HEK293 (cell line): ENCODE measurements around the gene CS.

Experiments
- CTCF ChIA-PET: fragments of 350-600 bp; formaldehyde crosslinking; extraction: SDS; loops from one replicate; lab custom pipeline; 2021; ENCODE audit warnings: antibody characterized with exemption; lab: Yijun Ruan, JAX
- POLR2A ChIA-PET: fragments of 300-600 bp; formaldehyde crosslinking; extraction: SDS; loops from one replicate; lab custom pipeline; 2020; ENCODE audit warnings: antibody characterized with exemption, inconsistent platforms; lab: Yijun Ruan, JAX
- H3K27ac ChIP-seq: fragments of 200-500 bp; sonication (Bioruptor generic); 2 replicates; pipeline ENCODE4 v1.5.1; 2014; ENCODE audit warnings: low read depth, low read length, control low read depth, inconsistent platforms; ENCODE audit errors: extremely low read depth
- H3K36me3 ChIP-seq, 2 experiments: fragments of 200-500 bp in 1 of 2; sonication (Bioruptor generic) in 1 of 2; 1 replicate in 1 of 2; 2 replicates in 1 of 2; pipeline ENCODE4 v1.5.1; 2014 to 2017; ENCODE audit warnings: inconsistent platforms in 2 of 2, low read length in 2 of 2; ENCODE audit not compliant: control insufficient read depth in 2 of 2, insufficient read depth in 1 of 2
- H3K4me1 ChIP-seq: fragments of 200-500 bp; sonication (Bioruptor generic); 2 replicates; pipeline ENCODE4 v1.5.1; 2014; ENCODE audit warnings: mild to moderate bottlenecking, low read length, inconsistent platforms; ENCODE audit not compliant: control insufficient read depth, insufficient read depth
- H3K4me3 ChIP-seq: 2 replicates; pipeline ENCODE4 v1.5.1; 2011; ENCODE audit warnings: low read depth, mild to moderate bottlenecking, control low read depth, low read length, moderate library complexity
- H3K9me3 ChIP-seq: fragments of 200-500 bp; sonication (Bioruptor generic); 2 replicates; pipeline ENCODE4 v1.5.1; 2014; ENCODE audit warnings: low read depth, low read length, inconsistent platforms; ENCODE audit not compliant: control insufficient read depth, insufficient read depth
- ZFP37 ChIP-seq: fragments of 450-650 bp; formaldehyde crosslinking; IDR thresholded peaks from 2 replicates; pipeline ENCODE4 v1.5.1; 2016; ENCODE audit warnings: missing biosample characterization, missing genetic modification characterization
- ZNF169 ChIP-seq: fragments of 450-650 bp; formaldehyde crosslinking; IDR thresholded peaks from 2 replicates; pipeline ENCODE4 v1.5.1; 2016; ENCODE audit warnings: missing biosample characterization, missing genetic modification characterization
- ZNF404 ChIP-seq: fragments of 450-650 bp; formaldehyde crosslinking; IDR thresholded peaks from 2 replicates; pipeline ENCODE4 v1.5.1; 2017; ENCODE audit warnings: missing biosample characterization, missing genetic modification characterization
- ZNF423 ChIP-seq: fragments of 450-650 bp; formaldehyde crosslinking; IDR thresholded peaks from 2 replicates; pipeline ENCODE4 v1.5.1; 2016; ENCODE audit warnings: missing biosample characterization, missing genetic modification characterization
- ZNF521 ChIP-seq: fragments of 450-650 bp; formaldehyde crosslinking; IDR thresholded peaks from 2 replicates; pipeline ENCODE4 v1.5.1; 2017; ENCODE audit warnings: missing biosample characterization, mild to moderate bottlenecking, missing genetic modification characterization
- ZNF600 ChIP-seq: fragments of 450-650 bp; formaldehyde crosslinking; IDR thresholded peaks from 2 replicates; pipeline ENCODE4 v1.5.1; 2016; ENCODE audit warnings: missing biosample characterization, missing genetic modification characterization
- TF ChIP-seq, protein P1 (sequence below): fragments of 450-650 bp; formaldehyde crosslinking; IDR thresholded peaks from 2 replicates; pipeline ENCODE4 v1.5.1; 2016; ENCODE audit warnings: missing biosample characterization, missing genetic modification characterization
- TF ChIP-seq, protein P2 (sequence below): fragments of 450-650 bp; formaldehyde crosslinking; IDR thresholded peaks from 2 replicates; pipeline ENCODE4 v1.5.1; 2016; ENCODE audit warnings: missing biosample characterization, missing genetic modification characterization
- TF ChIP-seq, protein P3 (sequence below): fragments of 450-650 bp; formaldehyde crosslinking; conservative IDR thresholded peaks from 2 replicates; pipeline ENCODE4 v1.5.1; 2016; ENCODE audit warnings: low read depth, missing biosample characterization, missing genetic modification characterization
- TF ChIP-seq, protein P4 (sequence below): fragments of 450-650 bp; formaldehyde crosslinking; IDR thresholded peaks from 2 replicates; pipeline ENCODE4 v1.5.1; 2016; ENCODE audit warnings: missing biosample characterization, missing genetic modification characterization
- TF ChIP-seq, protein P5 (sequence below): fragments of 450-650 bp; formaldehyde crosslinking; IDR thresholded peaks from 2 replicates; pipeline ENCODE4 v1.5.1; 2017; ENCODE audit warnings: missing biosample characterization, missing genetic modification characterization
- TF ChIP-seq, protein P6 (sequence below): fragments of 450-650 bp; formaldehyde crosslinking; IDR thresholded peaks from 2 replicates; pipeline ENCODE4 v1.5.1; 2017; ENCODE audit warnings: missing biosample characterization, mild to moderate bottlenecking, missing genetic modification characterization, moderate library complexity
- TF ChIP-seq, protein P7 (sequence below): fragments of 450-650 bp; formaldehyde crosslinking; IDR thresholded peaks from 2 replicates; pipeline ENCODE4 v1.5.1; 2016; ENCODE audit warnings: missing biosample characterization, missing genetic modification characterization
- TF ChIP-seq, protein P8 (sequence below): fragments of 450-650 bp; IDR thresholded peaks from 2 replicates; pipeline ENCODE4 v1.5.1; 2018; ENCODE audit warnings: missing biosample characterization, mild to moderate bottlenecking, missing genetic modification characterization

Gene CS

DNA sequence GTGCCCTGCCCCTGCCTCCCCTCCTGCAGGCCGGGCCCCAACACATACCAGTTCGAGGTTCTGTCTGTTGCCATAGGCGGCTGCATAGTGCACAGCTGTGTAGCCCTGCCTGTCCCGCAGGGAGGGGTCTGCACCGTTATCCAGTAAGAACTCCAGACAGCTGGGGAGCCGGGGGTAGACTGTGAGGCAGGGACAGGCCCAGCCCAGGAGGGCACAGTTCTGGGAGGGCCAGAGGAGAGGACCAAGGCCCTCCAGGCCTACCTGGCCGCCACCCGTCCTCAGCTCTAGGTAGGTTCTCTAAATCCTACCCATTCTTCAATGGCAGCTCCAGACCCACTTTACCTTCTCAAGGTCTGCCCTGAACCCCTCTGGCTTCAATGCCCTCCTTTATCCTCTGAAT lies 51.4 kb downstream of the CS start (continued):
- TF ChIP-seq, protein P1, sequence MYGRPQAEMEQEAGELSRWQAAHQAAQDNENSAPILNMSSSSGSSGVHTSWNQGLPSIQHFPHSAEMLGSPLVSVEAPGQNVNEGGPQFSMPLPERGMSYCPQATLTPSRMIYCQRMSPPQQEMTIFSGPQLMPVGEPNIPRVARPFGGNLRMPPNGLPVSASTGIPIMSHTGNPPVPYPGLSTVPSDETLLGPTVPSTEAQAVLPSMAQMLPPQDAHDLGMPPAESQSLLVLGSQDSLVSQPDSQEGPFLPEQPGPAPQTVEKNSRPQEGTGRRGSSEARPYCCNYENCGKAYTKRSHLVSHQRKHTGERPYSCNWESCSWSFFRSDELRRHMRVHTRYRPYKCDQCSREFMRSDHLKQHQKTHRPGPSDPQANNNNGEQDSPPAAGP: no peak
- no peak for TF ChIP-seq ZNF521 (tag by site-specific recombination)

DNA sequence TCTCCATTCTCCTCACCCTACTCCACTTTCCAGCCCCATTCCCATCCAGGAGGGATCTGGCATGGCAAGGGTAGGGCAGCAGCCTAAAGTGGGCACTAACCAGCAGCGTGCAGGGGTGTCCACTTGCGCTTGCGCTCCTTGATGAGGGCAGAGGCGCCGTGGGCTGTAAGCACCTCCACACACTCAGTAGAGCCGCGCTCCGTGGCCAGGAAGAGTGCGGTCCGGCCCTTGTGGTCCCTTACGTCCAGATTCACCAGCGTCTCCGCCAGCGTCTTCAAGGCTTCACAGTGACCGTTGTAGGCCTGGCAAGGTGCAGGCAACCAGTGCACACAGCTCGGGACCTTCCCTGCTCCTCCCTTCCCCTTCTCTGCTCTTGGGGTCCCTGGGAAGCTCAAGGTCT lies 52.2 kb downstream of the CS start:
- Histone ChIP-seq H3K4me3 (no peak overlapping the region), H3K9me3 (no peaks in the 10 kb centered on the region), H3K36me3 (peaks cover 53 to 85% of the 10 kb centered on the region in 2 experiments), H3K27ac (no peak overlapping the region), H3K4me1 (no peaks in the 10 kb centered on the region)
- TF ChIP-seq, protein P2, sequence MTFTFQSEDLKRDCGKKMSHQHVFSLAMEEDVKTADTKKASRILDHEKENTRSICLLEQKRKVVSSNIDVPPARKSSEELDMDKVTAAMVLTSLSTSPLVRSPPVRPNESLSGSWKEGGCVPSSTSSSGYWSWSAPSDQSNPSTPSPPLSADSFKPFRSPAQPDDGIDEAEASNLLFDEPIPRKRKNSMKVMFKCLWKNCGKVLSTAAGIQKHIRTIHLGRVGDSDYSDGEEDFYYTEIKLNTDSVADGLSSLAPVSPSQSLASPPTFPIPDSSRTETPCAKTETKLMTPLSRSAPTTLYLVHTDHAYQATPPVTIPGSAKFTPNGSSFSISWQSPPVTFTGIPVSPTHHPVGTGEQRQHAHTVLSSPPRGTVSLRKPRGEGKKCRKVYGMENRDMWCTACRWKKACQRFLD (tag by site-specific recombination): no peak
- TF ChIP-seq ZNF404 (tag by site-specific recombination) (no peak), ZNF423 (tag by site-specific recombination) (no peak), ZNF600 (0 out of 2 replicates have a peak, but pooled peaks have one; percentile 23), ZFP37 (tag by site-specific recombination) (no peak)
- TF ChIP-seq, protein P3, sequence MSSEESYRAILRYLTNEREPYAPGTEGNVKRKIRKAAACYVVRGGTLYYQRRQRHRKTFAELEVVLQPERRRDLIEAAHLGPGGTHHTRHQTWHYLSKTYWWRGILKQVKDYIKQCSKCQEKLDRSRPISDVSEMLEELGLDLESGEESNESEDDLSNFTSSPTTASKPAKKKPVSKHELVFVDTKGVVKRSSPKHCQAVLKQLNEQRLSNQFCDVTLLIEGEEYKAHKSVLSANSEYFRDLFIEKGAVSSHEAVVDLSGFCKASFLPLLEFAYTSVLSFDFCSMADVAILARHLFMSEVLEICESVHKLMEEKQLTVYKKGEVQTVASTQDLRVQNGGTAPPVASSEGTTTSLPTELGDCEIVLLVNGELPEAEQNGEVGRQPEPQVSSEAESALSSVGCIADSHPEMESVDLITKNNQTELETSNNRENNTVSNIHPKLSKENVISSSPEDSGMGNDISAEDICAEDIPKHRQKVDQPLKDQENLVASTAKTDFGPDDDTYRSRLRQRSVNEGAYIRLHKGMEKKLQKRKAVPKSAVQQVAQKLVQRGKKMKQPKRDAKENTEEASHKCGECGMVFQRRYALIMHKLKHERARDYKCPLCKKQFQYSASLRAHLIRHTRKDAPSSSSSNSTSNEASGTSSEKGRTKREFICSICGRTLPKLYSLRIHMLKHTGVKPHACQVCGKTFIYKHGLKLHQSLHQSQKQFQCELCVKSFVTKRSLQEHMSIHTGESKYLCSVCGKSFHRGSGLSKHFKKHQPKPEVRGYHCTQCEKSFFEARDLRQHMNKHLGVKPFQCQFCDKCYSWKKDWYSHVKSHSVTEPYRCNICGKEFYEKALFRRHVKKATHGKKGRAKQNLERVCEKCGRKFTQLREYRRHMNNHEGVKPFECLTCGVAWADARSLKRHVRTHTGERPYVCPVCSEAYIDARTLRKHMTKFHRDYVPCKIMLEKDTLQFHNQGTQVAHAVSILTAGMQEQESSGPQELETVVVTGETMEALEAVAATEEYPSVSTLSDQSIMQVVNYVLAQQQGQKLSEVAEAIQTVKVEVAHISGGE: no peak
- TF ChIP-seq, protein P4, sequence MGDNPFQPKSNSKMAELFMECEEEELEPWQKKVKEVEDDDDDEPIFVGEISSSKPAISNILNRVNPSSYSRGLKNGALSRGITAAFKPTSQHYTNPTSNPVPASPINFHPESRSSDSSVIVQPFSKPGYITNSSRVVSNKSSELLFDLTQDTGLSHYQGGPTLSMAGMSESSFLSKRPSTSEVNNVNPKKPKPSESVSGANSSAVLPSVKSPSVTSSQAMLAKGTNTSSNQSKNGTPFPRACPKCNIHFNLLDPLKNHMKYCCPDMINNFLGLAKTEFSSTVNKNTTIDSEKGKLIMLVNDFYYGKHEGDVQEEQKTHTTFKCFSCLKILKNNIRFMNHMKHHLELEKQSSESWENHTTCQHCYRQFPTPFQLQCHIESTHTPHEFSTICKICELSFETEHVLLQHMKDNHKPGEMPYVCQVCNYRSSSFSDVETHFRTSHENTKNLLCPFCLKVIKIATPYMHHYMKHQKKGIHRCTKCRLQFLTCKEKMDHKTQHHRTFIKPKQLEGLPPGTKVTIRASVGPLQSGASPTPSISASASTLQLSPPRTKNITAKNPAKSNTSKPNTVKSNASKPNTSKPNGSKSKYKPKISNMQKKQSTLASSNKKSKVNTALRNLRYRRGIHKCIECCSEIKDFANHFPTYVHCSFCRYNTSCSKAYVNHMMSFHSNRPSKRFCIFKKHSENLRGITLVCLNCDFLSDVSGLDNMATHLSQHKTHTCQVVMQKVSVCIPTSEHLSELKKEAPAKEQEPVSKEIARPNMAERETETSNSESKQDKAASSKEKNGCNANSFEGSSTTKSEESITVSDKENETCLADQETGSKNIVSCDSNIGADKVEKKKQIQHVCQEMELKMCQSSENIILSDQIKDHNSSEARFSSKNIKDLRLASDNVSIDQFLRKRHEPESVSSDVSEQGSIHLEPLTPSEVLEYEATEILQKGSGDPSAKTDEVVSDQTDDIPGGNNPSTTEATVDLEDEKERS (tag by site-specific recombination): no peak
- ChIA-PET POLR2A (interaction anchor here (0.6 to 1.6 kb wide), 4 partner anchors 10 to 48 kb away, joined by 3 to 5 read pairs (median 4); partner anchors contain the start of gene ANKRD52), CTCF (interaction anchor here (0.8 to 1.3 kb wide), 2 partner anchors 14 to 40 kb away, joined by 3 to 7 read pairs; no protein-coding TSS in a partner anchor)

DNA sequence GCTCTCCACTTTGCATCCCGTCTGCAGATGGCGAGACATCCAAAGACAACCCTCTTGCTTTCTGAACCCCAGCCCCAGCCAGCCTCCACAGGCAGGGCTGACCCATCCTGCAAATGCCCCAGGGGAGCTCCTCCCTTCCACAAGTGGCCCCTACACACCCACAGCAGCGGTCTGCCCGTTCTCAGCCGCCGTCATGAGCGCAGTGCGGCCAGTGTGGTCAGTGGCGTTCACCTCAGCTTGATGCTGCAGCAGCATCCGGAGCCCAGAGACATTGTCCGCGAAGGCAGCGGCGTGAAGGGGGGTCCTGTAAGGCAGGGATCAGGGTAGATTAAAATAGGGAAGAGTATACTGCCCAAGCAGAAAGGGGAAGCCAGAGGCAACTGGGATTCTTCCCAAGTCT lies 55.6 kb downstream of the CS start:
- Histone ChIP-seq H3K4me1 (no peaks in the 10 kb centered on the region), H3K4me3 (no peak overlapping the region), H3K36me3 (peaks cover 23 to 90% of the 10 kb centered on the region in 2 experiments; a peak in 2 of 3 replicates), H3K9me3 (no peaks in the 10 kb centered on the region), H3K27ac (no peak overlapping the region)
- ChIA-PET POLR2A (interaction anchor here (1.2 to 1.7 kb wide), 2 partner anchors 13 to 23 kb away, joined by 4 to 6 read pairs; partner anchors contain the start of gene RNF41), CTCF (interaction anchor here (0.6 to 0.9 kb wide), 2 partner anchors 13 to 42 kb away, joined by 4 read pairs; partner anchors contain the start of gene ANKRD52)
- no peak for TF ChIP-seq ZNF169 (tag by site-specific recombination)
- TF ChIP-seq, protein P5, sequence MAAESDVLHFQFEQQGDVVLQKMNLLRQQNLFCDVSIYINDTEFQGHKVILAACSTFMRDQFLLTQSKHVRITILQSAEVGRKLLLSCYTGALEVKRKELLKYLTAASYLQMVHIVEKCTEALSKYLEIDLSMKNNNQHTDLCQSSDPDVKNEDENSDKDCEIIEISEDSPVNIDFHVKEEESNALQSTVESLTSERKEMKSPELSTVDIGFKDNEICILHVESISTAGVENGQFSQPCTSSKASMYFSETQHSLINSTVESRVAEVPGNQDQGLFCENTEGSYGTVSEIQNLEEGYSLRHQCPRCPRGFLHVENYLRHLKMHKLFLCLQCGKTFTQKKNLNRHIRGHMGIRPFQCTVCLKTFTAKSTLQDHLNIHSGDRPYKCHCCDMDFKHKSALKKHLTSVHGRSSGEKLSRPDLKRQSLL (tag by site-specific recombination): no peak
- TF ChIP-seq, protein P6, sequence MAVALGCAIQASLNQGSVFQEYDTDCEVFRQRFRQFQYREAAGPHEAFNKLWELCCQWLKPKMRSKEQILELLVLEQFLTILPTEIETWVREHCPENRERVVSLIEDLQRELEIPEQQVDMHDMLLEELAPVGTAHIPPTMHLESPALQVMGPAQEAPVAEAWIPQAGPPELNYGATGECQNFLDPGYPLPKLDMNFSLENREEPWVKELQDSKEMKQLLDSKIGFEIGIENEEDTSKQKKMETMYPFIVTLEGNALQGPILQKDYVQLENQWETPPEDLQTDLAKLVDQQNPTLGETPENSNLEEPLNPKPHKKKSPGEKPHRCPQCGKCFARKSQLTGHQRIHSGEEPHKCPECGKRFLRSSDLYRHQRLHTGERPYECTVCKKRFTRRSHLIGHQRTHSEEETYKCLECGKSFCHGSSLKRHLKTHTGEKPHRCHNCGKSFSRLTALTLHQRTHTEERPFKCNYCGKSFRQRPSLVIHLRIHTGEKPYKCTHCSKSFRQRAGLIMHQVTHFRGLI (tag by site-specific recombination): no peak
- no peak for TF ChIP-seq ZFP37 (tag by site-specific recombination)
- TF ChIP-seq, protein P7, sequence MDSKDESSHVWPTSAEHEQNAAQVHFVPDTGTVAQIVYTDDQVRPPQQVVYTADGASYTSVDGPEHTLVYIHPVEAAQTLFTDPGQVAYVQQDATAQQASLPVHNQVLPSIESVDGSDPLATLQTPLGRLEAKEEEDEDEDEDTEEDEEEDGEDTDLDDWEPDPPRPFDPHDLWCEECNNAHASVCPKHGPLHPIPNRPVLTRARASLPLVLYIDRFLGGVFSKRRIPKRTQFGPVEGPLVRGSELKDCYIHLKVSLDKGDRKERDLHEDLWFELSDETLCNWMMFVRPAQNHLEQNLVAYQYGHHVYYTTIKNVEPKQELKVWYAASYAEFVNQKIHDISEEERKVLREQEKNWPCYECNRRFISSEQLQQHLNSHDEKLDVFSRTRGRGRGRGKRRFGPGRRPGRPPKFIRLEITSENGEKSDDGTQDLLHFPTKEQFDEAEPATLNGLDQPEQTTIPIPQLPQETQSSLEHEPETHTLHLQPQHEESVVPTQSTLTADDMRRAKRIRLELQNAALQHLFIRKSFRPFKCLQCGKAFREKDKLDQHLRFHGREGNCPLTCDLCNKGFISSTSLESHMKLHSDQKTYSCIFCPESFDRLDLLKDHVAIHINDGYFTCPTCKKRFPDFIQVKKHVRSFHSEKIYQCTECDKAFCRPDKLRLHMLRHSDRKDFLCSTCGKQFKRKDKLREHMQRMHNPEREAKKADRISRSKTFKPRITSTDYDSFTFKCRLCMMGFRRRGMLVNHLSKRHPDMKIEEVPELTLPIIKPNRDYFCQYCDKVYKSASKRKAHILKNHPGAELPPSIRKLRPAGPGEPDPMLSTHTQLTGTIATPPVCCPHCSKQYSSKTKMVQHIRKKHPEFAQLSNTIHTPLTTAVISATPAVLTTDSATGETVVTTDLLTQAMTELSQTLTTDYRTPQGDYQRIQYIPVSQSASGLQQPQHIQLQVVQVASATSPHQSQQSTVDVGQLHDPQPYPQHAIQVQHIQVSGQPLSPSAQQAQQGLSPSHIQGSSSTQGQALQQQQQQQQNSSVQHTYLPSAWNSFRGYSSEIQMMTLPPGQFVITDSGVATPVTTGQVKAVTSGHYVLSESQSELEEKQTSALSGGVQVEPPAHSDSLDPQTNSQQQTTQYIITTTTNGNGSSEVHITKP (tag by site-specific recombination): 0 out of 2 replicates have a peak, but pooled peaks have one; percentile 40
- TF ChIP-seq, protein P8, sequence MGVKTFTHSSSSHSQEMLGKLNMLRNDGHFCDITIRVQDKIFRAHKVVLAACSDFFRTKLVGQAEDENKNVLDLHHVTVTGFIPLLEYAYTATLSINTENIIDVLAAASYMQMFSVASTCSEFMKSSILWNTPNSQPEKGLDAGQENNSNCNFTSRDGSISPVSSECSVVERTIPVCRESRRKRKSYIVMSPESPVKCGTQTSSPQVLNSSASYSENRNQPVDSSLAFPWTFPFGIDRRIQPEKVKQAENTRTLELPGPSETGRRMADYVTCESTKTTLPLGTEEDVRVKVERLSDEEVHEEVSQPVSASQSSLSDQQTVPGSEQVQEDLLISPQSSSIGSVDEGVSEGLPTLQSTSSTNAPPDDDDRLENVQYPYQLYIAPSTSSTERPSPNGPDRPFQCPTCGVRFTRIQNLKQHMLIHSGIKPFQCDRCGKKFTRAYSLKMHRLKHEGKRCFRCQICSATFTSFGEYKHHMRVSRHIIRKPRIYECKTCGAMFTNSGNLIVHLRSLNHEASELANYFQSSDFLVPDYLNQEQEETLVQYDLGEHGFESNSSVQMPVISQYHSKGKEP (tag by site-specific recombination): no peak
